Sigmoid colon (tissue), 7 donors: Measurements from ENCODE around the gene KIF4A. TPM values are rescaled to one million over a fixed set of nuclear protein-coding genes. Genes with fewer than 3 reads are reported as not detected.
"Not testable (repeated sequence)": the region's sequence is repeated elsewhere in the genome, so short reads cannot be mapped to it uniquely, and the experiment has no call there.

Experiments used
- DNase-seq: peaks from one replicate; pipeline ENCODE4 v3.0.0-alpha.2; 2019
- H3K27ac ChIP-seq, 4 donors: fragments of 200-600 bp; sonication (generic); one replicate each; pipeline ENCODE4 v1.5.1; 2016 to 2019; ENCODE audit warnings: mild to moderate bottlenecking in 1 of 4
- H3K27me3 ChIP-seq, 3 donors: fragments of 200-600 bp; sonication (generic); one replicate each; pipeline ENCODE4 v1.5.1; 2019; ENCODE audit warnings: mild to moderate bottlenecking in 1 of 3
- H3K36me3 ChIP-seq, 4 donors: fragments of 200-600 bp; sonication (generic); one replicate each; pipeline ENCODE4 v1.5.1; 2016 to 2019
- H3K4me1 ChIP-seq, 4 donors: fragments of 200-600 bp; sonication (generic); one replicate each; pipeline ENCODE4 v1.5.1; 2017 to 2019
- H3K4me3 ChIP-seq, 4 donors: fragments of 200-600 bp; sonication (generic); one replicate each; pipeline ENCODE4 v1.5.1; 2017 to 2019; ENCODE audit warnings: mild to moderate bottlenecking in 2 of 4, moderate library complexity in 1 of 4
- H3K9me3 ChIP-seq, 4 donors: fragments of 200-600 bp in 3 of 4; sonication (generic) in 3 of 4; one replicate each; pipeline versions ENCODE4 v1.5.1 to v1.6.1; 2013 to 2019
- EP300 ChIP-seq, 4 donors: sonication (generic); formaldehyde crosslinking; IDR thresholded peaks; one replicate each; pipeline ENCODE4 v1.6.1; 2017; ENCODE audit warnings: antibody characterized with exemption in 4 of 4
- POLR2A ChIP-seq, 2 donors: fragments of 450-650 bp; IDR thresholded peaks; one replicate each; pipeline ENCODE4 v1.6.1; 2016; ENCODE audit warnings: antibody characterized with exemption in 2 of 2, mild to moderate bottlenecking in 2 of 2, moderate library complexity in 2 of 2
- POLR2AphosphoS5 ChIP-seq, 4 donors: sonication (generic); formaldehyde crosslinking; IDR thresholded peaks; one replicate each; pipeline ENCODE4 v1.6.1; 2017; ENCODE audit warnings: antibody characterized with exemption in 4 of 4
- WGBS, 2 donors: extraction: QIAGEN DNeasy Blood & Tissue Kit; methylation state at CpG; one replicate each; pipeline ENCODE4 v1.1.7; 2013; 5-methylcytosine and 5-hydroxymethylcytosine counted together
- intact Hi-C: fragments of 100-400 bp; cut with DNase I; formaldehyde crosslinking; loops from one replicate; pipeline ENCODE4 v1.15.1; 2023
- polyA plus RNA-seq, 3 donors: library from polyadenylated mRNA; stranded (reverse); fragments of 200-250 nt; gene quantifications; one replicate each; pipeline ENCODE4 v1.2.3, GENCODE V29; 2013
- total RNA-seq, 4 donors: library from RNA; depleted of rRNA; stranded (reverse); fragments of >200 nt; gene quantifications; one replicate each; pipeline ENCODE4 v1.1.0, GENCODE V29; 2016
- TF ChIP-seq, protein P1 (sequence below), 4 experiments: fragments of 450-650 bp in 3 of 4; fragments of 200-600 bp in 1 of 4; IDR thresholded peaks; one replicate each; pipeline ENCODE4 v1.5.1; 2016 to 2019; ENCODE audit warnings: antibody characterized with exemption in 4 of 4, mild to moderate bottlenecking in 3 of 4, moderate library complexity in 2 of 4
- donor health status: healthy with polysubstance abuse.
- donor health status: Bipolar disorder and iron deficiency.
- donor health status: healthy.

KIF4A gene
- total RNA-seq (under 1 TPM; 0.16 to 0.55 (median 0.45) TPM), polyA plus RNA-seq (1 to 10 TPM in 2 of 3 donors, under 1 TPM in 1; 0.60 to 5.5 (median 2.1) TPM)

DNA sequence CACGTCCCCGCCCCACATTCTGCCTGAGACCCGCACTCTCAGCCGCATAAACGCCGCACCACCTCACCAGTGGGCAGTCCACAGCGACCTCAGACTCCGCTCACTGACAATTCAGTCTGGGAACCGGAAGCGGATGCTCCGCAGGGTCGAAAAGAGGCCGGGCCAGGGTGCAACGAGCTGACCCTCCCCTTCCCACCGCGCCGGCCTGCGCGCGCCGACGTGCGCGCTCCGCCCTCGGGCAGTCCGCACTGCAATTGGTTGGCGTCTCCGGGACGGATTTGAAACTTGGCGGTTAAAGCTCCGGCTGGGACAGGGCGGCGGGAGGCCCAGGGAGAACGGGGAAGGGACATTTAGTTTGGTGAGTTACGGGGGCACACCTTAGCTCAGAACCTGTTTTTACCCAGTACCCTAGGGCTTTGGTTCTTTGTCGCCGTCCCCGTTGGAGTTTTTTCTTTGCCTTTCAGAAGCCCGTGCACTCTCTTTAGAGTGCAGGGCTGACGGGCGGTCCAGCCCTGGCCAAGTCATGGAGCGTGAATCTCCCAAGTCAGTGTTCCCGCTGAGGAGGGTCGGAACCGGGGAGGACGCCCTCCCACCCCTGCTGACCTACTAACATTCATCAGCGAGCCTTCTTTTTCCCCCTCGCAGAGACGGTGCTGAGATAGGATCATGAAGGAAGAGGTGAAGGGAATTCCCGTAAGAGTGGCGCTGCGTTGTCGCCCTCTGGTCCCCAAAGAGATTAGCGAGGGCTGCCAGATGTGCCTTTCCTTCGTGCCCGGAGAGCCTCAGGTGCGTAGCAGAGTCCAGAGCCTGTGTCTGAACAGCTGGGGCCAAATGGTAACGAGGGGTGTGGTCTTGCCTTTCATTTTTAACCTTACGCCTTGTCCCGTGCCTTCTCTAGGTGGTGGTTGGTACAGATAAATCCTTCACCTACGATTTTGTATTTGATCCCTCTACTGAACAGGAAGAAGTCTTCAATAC lies at the start of gene KIF4A, which contains the start of gene PDZD11:
Gene KIF4A (plus strand): TSS at position 312 of the 978 bp plus-strand sequence. CDS start 355 bp downstream, at position 667.
Gene PDZD11 (minus strand): TSS at position 135 of the 978 bp plus-strand sequence. CDS start 586 bp downstream, outside the sequence.
- intact Hi-C loops, result loop anchor here (10.0 kb wide), 1 partner anchor 155 kb away; the partner anchor contains the start of gene IGBP1
- H3K27me3 ChIP-seq, result no peaks in the 10 kb centered on the region
- peak; percentile 85 for DNase-seq
- H3K4me1 ChIP-seq, result peaks cover 0 to 8% (median 6%) of the 10 kb centered on the region in 4 donors
- WGBS, 2 donors, result 0 to 1% methylated on average over 62 of the region's 62 CpGs
- peak in 1 of 2 donors; percentile 13 for TF ChIP-seq POLR2A (IDR thresholded peaks at IDR 0.05)
- no peak for TF ChIP-seq EP300 (IDR thresholded peaks at IDR 0.05)
- TF ChIP-seq, protein P1, sequence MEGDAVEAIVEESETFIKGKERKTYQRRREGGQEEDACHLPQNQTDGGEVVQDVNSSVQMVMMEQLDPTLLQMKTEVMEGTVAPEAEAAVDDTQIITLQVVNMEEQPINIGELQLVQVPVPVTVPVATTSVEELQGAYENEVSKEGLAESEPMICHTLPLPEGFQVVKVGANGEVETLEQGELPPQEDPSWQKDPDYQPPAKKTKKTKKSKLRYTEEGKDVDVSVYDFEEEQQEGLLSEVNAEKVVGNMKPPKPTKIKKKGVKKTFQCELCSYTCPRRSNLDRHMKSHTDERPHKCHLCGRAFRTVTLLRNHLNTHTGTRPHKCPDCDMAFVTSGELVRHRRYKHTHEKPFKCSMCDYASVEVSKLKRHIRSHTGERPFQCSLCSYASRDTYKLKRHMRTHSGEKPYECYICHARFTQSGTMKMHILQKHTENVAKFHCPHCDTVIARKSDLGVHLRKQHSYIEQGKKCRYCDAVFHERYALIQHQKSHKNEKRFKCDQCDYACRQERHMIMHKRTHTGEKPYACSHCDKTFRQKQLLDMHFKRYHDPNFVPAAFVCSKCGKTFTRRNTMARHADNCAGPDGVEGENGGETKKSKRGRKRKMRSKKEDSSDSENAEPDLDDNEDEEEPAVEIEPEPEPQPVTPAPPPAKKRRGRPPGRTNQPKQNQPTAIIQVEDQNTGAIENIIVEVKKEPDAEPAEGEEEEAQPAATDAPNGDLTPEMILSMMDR (IDR thresholded peaks at IDR 0.05), result no peak
- TF ChIP-seq POLR2AphosphoS5 (IDR thresholded peaks at IDR 0.05), result peak in 2 of 4 donors; percentile 14 to 39
- peak within 1 kb of the TSS; percentile 31 to 53 (median 48) for H3K4me3 ChIP-seq
- no peaks in the 10 kb centered on the region for H3K9me3 ChIP-seq
- peaks cover 0 to 12% (median 0%) of the 10 kb centered on the region in 4 donors for H3K36me3 ChIP-seq
- peak within 1 kb of the TSS; percentile 68 to 78 (median 74) for H3K27ac ChIP-seq

DNA sequence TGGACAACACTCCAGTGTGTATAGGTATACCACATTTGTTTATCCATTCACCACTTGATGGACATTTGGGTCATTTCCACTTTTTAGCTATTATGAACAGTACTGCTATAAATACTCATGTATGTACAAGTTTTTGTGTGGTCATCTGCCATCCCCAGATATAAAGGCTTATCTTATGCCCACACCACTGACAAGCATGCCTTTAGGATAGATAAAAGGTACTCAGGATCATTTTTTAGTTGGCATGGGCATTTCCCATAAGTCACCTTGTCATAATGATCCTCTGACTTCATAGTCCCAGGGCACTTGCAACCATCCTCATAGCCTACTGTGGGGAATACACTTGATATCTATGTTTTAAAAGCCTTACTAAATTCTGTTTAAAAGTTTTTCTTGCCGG lies 49.2 kb upstream of the KIF4A start:
- Histone ChIP-seq H3K4me1 (no peaks in the 10 kb centered on the region), H3K27me3 (no peaks in the 10 kb centered on the region), H3K4me3 (no peak overlapping the region), H3K36me3 (no peaks in the 10 kb centered on the region), H3K27ac (no peak overlapping the region), H3K9me3 (no peaks in the 10 kb centered on the region)
- 97 to 100% methylated on average over 1 of the region's 1 CpG for WGBS, 2 donors
- intact Hi-C loops, result no loop called here
- DNase-seq, result no peak
- no peak for TF ChIP-seq POLR2A (IDR thresholded peaks at IDR 0.05)
- no peak for TF ChIP-seq EP300 (IDR thresholded peaks at IDR 0.05)
- TF ChIP-seq, protein P1 (IDR thresholded peaks at IDR 0.05), result no peak
- no peak for TF ChIP-seq POLR2AphosphoS5 (IDR thresholded peaks at IDR 0.05)

DNA sequence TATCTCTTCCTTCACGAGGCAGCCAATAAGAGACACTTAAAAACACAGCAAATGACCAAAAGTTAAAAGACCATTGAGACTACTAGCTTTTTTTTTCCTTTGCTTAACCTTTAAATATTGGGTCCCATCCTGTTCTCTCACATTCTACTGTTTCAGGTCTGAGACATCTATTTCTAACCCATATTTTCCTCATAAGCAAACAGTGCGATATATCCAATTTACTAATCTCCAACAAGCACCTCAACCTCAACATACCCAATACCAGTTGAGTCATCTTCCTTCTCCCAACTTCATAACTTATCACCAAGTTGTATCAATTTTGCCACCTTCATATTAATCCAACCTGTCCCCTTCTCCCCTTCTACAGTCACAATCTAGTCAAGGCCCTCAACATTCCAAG lies 48.4 kb upstream of the KIF4A start:
- TF ChIP-seq, protein P1 (IDR thresholded peaks at IDR 0.05), result no peak
- TF ChIP-seq EP300 (IDR thresholded peaks at IDR 0.05), result no peak
- TF ChIP-seq POLR2AphosphoS5 (IDR thresholded peaks at IDR 0.05), result no peak
- TF ChIP-seq POLR2A (IDR thresholded peaks at IDR 0.05), result no peak

GRCh38 chrX:70243601-70244000 lies 46.3 kb upstream of the KIF4A start:
- H3K9me3 ChIP-seq, H3K4me1 ChIP-seq, H3K27ac ChIP-seq, intact Hi-C loops, H3K4me3 ChIP-seq, H3K36me3 ChIP-seq, DNase-seq, H3K27me3 ChIP-seq: not testable (repeated sequence)
- WGBS, 2 donors, result 87 to 89% methylated on average over 5 of the region's 5 CpGs

More for the DNA sequence above, 48.4 kb upstream of the KIF4A start:
- intact Hi-C loops, result no loop called here
- Histone ChIP-seq H3K27ac (no peak overlapping the region), H3K4me1 (no peaks in the 10 kb centered on the region), H3K4me3 (no peak overlapping the region), H3K9me3 (no peaks in the 10 kb centered on the region), H3K36me3 (no peaks in the 10 kb centered on the region), H3K27me3 (no peaks in the 10 kb centered on the region)
- WGBS, 2 donors, result 85 to 94% methylated on average over 2 of the region's 2 CpGs
- no peak for DNase-seq

GRCh38 chrX:70244881-70245280 lies 45.0 kb upstream of the KIF4A start:
- no peaks in the 10 kb centered on the region for H3K27me3 ChIP-seq

More at GRCh38 chrX:70244881-70245280, 45.0 kb upstream of the KIF4A start:
- Histone ChIP-seq H3K36me3 (no peaks in the 10 kb centered on the region), H3K4me1 (no peaks in the 10 kb centered on the region), H3K27ac (no peak overlapping the region), H3K4me3 (no peak overlapping the region), H3K9me3 (no peaks in the 10 kb centered on the region)
- 86 to 88% methylated on average over 6 of the region's 6 CpGs for WGBS, 2 donors
- TF ChIP-seq POLR2AphosphoS5 (IDR thresholded peaks at IDR 0.05), result no peak
- TF ChIP-seq EP300 (IDR thresholded peaks at IDR 0.05), result no peak
- TF ChIP-seq, protein P1 (IDR thresholded peaks at IDR 0.05), result no peak
- TF ChIP-seq POLR2A (IDR thresholded peaks at IDR 0.05), result no peak
- DNase-seq, result no peak
- intact Hi-C loops, result no loop called here
